ENCODE results near the gene FZR1. TPM values are rescaled to one million over a fixed set of nuclear protein-coding genes. Genes with fewer than 3 reads are reported as not detected.

Gene FZR1
- total RNA-seq, 1 experiment from 2014 or later = 53.4 TPM

DNA sequence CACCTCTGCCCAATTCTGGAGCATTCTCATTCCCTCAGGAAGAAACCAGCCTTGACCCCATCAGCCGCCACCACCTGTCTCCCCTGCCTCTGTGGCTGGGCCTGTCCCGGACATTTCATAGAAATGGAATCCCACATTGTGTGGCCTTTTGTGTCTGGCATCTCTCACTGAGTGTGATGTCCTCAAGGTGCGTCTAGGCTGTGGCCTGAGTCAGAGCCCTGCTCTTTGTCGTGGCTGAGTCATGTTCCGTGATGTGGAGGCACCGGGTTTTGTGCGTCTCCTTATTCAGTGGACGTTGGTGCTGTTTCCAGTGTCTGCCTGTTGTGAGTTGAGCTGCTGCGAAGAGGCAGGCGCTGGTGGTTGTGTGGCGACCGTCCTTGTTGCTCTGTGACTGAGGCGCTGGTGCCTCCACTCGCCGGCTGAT lies 3.5 kb downstream of the FZR1 start:
- peak; percentile 47 to 82 for DNase-seq (ENCODE audit: low read depth in 1 of 2, low spot score in 2 of 2)
- H3K36me3 ChIP-seq = peaks cover 74% of the 10 kb centered on the region
- H3K27me3 ChIP-seq (replicated peaks) = no peaks in the 10 kb centered on the region
- H3K4me3 ChIP-seq = no peak overlapping the region
- no peaks in the 10 kb centered on the region for H3K9me3 ChIP-seq (replicated peaks)
- H3K4me1 ChIP-seq (replicated peaks) = peaks cover 53% of the 10 kb centered on the region
- H3K27ac ChIP-seq = peak overlapping the region; percentile 0; the same call in 1 of the 2 replicates

DNA sequence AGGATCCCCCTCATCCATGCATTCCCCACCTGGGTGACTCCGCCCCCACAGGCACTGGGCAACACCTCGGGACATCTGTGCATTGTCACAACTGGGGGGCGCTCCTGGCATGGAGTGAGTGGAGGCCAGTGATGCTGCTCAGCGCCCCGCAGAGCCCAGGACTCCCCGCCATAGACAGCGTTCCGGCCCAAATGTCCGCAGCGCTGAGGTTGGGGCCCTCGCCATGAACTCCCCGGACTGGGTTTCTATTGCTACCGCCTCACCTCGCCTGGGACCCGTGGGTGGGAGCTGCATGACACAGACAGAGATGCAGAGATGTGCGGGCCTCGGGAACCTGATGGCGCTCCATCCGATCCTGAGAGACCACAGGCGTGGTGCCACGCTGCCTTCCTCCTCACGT lies 4.6 kb downstream of the FZR1 start:
- Histone ChIP-seq H3K36me3 (peaks cover 81% of the 10 kb centered on the region), H3K27ac (no peak overlapping the region), H3K4me3 (no peak overlapping the region), H3K27me3 (replicated peaks) (no peaks in the 10 kb centered on the region), H3K4me1 (replicated peaks) (peaks cover 57% of the 10 kb centered on the region), H3K9me3 (replicated peaks) (no peaks in the 10 kb centered on the region)
- DNase-seq (ENCODE audit: low read depth in 1 of 2, low spot score in 2 of 2) = no peak

DNA sequence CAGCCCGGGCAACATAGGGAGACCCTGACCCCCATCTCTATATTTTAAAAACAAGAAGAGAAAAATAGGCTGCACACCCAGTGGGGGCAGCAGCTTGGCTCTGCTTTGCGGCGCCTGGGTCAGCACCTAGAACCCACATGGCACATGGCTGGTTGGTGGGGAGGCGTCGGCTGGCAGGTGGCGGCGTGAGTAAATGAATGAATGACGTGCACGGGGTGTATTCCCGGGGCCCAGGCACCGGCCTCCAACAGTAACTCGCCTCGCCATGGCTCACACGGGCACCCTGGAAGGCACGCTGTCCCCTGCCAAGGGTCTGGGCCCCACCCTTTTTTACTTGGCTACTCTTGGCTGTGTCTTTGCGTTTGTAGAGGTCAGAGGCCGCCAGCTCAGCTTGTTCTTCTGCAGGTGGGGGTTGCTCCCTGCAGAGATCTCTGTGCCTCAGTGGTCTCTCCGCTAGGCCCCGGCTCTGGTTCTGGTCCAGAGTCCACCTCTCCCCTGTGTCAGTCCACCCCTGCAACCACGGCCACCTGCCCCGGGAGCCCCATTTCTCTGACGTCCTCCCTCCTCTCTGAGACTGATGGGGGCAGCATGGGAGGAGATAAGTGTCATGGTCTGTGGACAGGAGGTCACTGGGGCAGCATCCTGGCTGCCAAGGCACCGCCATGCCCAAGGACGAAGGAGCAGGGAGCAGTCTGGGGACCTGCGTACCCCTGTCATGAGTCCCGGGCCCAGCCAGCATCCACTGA lies 5.6 kb downstream of the FZR1 start:
- peaks cover 84% of the 10 kb centered on the region for H3K36me3 ChIP-seq
- H3K27me3 ChIP-seq (replicated peaks) = no peaks in the 10 kb centered on the region
- no peak overlapping the region for H3K27ac ChIP-seq
- H3K4me1 ChIP-seq (replicated peaks) = peaks cover 56% of the 10 kb centered on the region
- H3K9me3 ChIP-seq (replicated peaks) = no peaks in the 10 kb centered on the region
- H3K4me3 ChIP-seq = no peak overlapping the region
- no peak for DNase-seq (ENCODE audit: low read depth in 1 of 2, low spot score in 2 of 2)

GRCh38 chr19:3512562-3513228 lies 6.6 kb downstream of the FZR1 start:
- Histone ChIP-seq H3K27me3 (replicated peaks) (no peaks in the 10 kb centered on the region), H3K36me3 (peaks cover 82% of the 10 kb centered on the region), H3K4me1 (replicated peaks) (peaks cover 50% of the 10 kb centered on the region), H3K27ac (no peak overlapping the region), H3K4me3 (no peak overlapping the region), H3K9me3 (replicated peaks) (no peaks in the 10 kb centered on the region)
- no peak for DNase-seq (ENCODE audit: low read depth in 1 of 2, low spot score in 2 of 2)

- DNase-seq (ENCODE audit: low read depth in 1 of 2, low spot score in 2 of 2) = no peak
- Histone ChIP-seq H3K4me3 (no peak overlapping the region), H3K9me3 (replicated peaks) (no peaks in the 10 kb centered on the region), H3K27ac (no peak overlapping the region), H3K4me1 (replicated peaks) (peaks cover 45% of the 10 kb centered on the region), H3K36me3 (peaks cover 82% of the 10 kb centered on the region), H3K27me3 (replicated peaks) (no peaks in the 10 kb centered on the region)
These were observed 7.4 kb downstream of the FZR1 start for GRCh38 chr19:3513229-3514140.

- H3K27ac ChIP-seq = no peak overlapping the region
- H3K4me3 ChIP-seq = no peak overlapping the region
- DNase-seq (ENCODE audit: low read depth in 1 of 2, low spot score in 2 of 2) = no peak
- peaks cover 82% of the 10 kb centered on the region for H3K36me3 ChIP-seq
- H3K27me3 ChIP-seq (replicated peaks) = no peaks in the 10 kb centered on the region
- H3K4me1 ChIP-seq (replicated peaks) = peaks cover 31% of the 10 kb centered on the region
- no peaks in the 10 kb centered on the region for H3K9me3 ChIP-seq (replicated peaks)
These were observed 8.8 kb downstream of the FZR1 start for GRCh38 chr19:3514930-3515329.

GRCh38 chr19:3515891-3516422 lies 9.8 kb downstream of the FZR1 start:
- no peak overlapping the region for H3K27ac ChIP-seq
- no peaks in the 10 kb centered on the region for H3K27me3 ChIP-seq (replicated peaks)
- H3K9me3 ChIP-seq (replicated peaks) = no peaks in the 10 kb centered on the region
- H3K4me1 ChIP-seq (replicated peaks) = peaks cover 26% of the 10 kb centered on the region
- no peak for DNase-seq (ENCODE audit: low read depth in 1 of 2, low spot score in 2 of 2)
- peaks cover 82% of the 10 kb centered on the region for H3K36me3 ChIP-seq
- H3K4me3 ChIP-seq = no peak overlapping the region

GRCh38 chr19:3516675-3517207 lies 10.6 kb downstream of the FZR1 start:
- H3K27ac ChIP-seq = no peak overlapping the region
- H3K27me3 ChIP-seq (replicated peaks) = no peaks in the 10 kb centered on the region
- no peaks in the 10 kb centered on the region for H3K9me3 ChIP-seq (replicated peaks)
- peaks cover 26% of the 10 kb centered on the region for H3K4me1 ChIP-seq (replicated peaks)
- H3K4me3 ChIP-seq = no peak overlapping the region
- DNase-seq (ENCODE audit: low read depth in 1 of 2, low spot score in 2 of 2) = no peak
- H3K36me3 ChIP-seq = peaks cover 82% of the 10 kb centered on the region

DNA sequence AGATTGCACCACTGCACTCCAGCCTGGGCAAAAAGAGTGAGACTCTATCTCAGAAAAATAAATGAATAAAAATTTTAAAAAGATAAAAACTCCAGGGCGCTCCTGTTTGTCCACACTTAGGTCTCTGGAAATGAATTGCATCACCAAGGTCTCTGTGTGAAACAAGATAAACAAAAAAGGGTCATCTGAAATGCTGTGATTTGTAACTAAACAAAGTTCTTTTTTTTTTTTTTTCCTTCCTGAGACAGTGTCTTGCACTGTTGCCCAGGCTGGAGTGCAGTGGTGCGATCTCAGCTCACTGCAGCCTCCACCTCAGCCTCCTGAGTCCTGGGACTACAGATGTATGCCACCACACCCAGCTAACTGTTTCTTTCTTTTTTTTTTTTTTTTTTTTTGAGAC lies 11.5 kb downstream of the FZR1 start:
- no peak for DNase-seq (ENCODE audit: low read depth in 1 of 2, low spot score in 2 of 2)
- Histone ChIP-seq H3K27ac (no peak overlapping the region), H3K27me3 (replicated peaks) (no peaks in the 10 kb centered on the region), H3K4me1 (replicated peaks) (peaks cover 26% of the 10 kb centered on the region), H3K4me3 (no peak overlapping the region), H3K9me3 (replicated peaks) (no peaks in the 10 kb centered on the region), H3K36me3 (peaks cover 82% of the 10 kb centered on the region)

DNA sequence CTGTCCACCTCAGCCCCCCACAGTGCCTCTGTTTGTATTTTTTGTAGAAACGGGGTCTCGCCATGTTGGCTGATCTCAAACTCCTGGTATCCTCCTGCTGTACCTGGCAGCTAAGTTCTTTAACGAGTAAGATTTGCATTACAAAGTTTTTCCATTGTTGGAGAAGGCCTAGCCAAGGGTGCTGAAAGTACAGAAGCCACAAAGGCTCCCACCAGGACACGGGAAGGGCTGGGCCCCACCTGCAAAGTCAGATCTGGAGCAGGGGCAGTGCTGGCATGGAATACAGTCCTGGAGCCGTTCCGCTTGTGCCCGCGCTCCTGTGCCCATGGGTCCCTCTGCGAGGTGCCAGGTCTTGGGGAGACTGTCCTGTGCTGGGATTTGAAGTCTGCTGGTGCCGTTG lies 12.1 kb downstream of the FZR1 start:
- Histone ChIP-seq H3K36me3 (peaks cover 84% of the 10 kb centered on the region), H3K4me3 (no peak overlapping the region), H3K9me3 (replicated peaks) (no peaks in the 10 kb centered on the region), H3K4me1 (replicated peaks) (peaks cover 22% of the 10 kb centered on the region), H3K27me3 (replicated peaks) (no peaks in the 10 kb centered on the region), H3K27ac (no peak overlapping the region)
- no peak for DNase-seq (ENCODE audit: low read depth in 1 of 2, low spot score in 2 of 2)

- DNase-seq (ENCODE audit: low read depth in 1 of 2, low spot score in 2 of 2) = no peak
- Histone ChIP-seq H3K9me3 (replicated peaks) (no peaks in the 10 kb centered on the region), H3K4me3 (no peak overlapping the region)
These were observed 12.5 kb downstream of the FZR1 start for GRCh38 chr19:3518659-3519058.

GRCh38 chr19:3519126-3519525 lies 13.0 kb downstream of the FZR1 start:
- H3K4me3 ChIP-seq = no peak overlapping the region
- DNase-seq (ENCODE audit: low read depth in 1 of 2, low spot score in 2 of 2) = no peak
- no peak overlapping the region for H3K27ac ChIP-seq
- H3K9me3 ChIP-seq (replicated peaks) = no peaks in the 10 kb centered on the region
- H3K27me3 ChIP-seq (replicated peaks) = no peaks in the 10 kb centered on the region
- H3K36me3 ChIP-seq = peaks cover 84% of the 10 kb centered on the region
- peaks cover 13% of the 10 kb centered on the region for H3K4me1 ChIP-seq (replicated peaks)

More at GRCh38 chr19:3518659-3519058, 12.5 kb downstream of the FZR1 start:
- Histone ChIP-seq H3K36me3 (peaks cover 84% of the 10 kb centered on the region), H3K27me3 (replicated peaks) (no peaks in the 10 kb centered on the region), H3K4me1 (replicated peaks) (peaks cover 18% of the 10 kb centered on the region), H3K27ac (no peak overlapping the region)

All from SJSA1 (cell line).